ENCODE measurements around the gene CKMT2.

The CKMT2 gene

DNA sequence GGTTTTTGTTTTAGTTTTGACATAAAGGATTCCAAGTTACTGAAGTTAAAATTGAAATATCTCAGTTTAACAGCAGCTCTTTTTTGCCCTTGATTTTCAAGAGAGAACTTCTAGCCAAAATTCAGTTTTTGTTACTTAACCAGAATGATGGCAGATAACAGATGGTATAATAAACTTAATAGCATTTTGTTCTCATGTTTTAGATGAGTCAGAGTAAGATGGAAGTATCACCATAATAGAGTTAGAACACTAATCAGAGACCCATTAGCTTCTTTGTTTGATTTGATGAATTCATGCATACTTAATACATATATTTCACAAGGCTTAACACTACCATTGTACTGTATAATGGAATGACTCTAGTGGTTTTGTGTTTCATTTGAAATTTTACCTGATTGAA, 80.2 kb downstream of the CKMT2 start:
- DNase-seq, result no peak

DNA sequence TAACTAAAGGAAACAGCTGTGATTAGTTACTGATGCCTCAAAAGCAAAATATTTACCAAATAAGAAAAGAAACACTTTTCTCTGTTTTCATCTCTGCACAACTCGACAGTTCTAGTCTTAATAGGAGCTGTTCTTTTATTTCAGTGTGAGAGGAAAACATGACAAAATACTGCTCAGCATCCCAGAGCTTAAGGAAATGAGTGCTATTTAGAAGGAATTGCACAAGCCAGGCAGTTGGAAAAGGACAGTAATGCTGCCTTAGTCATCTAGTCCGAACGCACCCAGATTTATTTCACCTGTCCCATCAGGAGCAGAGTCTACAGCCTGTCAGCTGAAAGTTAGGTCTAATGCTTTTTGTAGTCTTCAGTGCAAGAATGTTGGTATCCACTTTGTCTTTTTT, 80.6 kb downstream of the CKMT2 start:
- no peak for DNase-seq

DNA sequence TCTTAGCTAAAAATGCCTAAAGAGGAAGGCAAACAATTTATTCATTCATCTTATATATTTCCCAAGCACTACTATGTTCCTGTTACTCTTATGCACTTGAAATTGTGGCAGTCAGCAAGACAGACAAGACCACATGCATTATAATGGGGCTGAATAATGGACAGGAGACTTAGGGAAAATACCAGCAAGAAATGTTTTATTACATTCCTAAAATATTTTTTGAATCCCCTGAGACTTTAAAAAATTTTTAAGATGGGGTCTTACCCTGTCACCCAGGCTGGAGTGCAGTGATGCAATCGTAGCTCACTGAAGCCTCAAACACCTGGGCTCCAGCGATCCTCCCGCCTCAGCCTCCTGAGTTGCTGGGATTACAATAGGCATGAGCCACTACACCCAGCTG, 81.5 kb downstream of the CKMT2 start:
- DNase-seq, result no peak

DNA sequence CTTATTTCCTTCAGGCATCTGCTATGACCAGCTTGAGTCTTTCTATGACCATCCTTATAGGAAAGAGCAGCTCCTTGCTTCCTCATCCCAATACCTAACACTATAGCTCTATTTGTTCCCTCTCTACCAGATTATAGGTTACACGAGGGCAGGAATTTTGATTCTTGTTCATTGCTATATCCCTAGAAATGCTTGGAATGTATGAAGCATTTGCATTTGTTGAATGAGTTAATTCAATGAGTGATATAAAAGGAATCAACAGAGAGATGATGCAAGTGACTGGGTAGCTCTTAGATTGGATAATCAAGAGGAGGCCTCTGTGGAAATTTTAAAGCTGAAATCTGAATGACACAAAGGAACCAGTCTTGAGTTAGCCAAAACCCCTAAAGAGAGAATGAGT, 82.2 kb downstream of the CKMT2 start:
- no peak for DNase-seq

DNA sequence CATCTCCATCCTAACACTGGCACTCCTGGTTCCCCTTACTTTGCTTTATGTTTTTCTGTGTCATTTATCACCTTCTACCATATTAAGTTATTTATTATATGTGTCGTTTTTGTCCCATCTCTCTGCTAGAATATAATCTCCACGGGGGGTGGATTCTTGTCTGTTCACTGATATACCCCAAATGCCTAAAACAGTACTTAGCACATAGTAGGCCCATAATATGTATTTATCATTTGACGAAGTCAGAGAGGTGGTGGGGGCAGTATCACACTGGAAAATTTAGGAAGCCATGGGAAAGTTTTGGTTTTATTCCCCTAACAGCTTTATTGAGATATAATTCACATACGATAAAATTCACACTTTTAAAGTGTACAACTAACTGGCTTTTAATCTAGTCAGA, 82.7 kb downstream of the CKMT2 start:
- DNase-seq, result no peak

All from stimulated activated naive CD4-positive, alpha-beta T cell treated with Interleukin-2 at 50 U/mL for 16 hours (primary cell).